PFSK-1 (cell line): ENCODE results near the gene WIZ.

Experiments
- POLR2AphosphoS5 ChIP-seq: IDR thresholded peaks from 2 replicates; pipeline ENCODE4 v1.6.1; 2012; ENCODE audit warnings: low read depth, mild to moderate bottlenecking, control low read depth, low read length, moderate library complexity
- SIN3A ChIP-seq: IDR thresholded peaks from 2 replicates; pipeline ENCODE4 v1.6.1; 2012; ENCODE audit warnings: mild to moderate bottlenecking, low read length, moderate library complexity, borderline replicate concordance; ENCODE audit not compliant: insufficient read depth
- TAF1 ChIP-seq: IDR thresholded peaks from 2 replicates; pipeline ENCODE4 v1.6.1; 2012; ENCODE audit warnings: low read length, control low read depth, borderline replicate concordance; ENCODE audit not compliant: insufficient read depth
- TF ChIP-seq, protein P1 (sequence below), 2 experiments: IDR thresholded peaks; 2 replicates each; pipeline versions ENCODE4 v1.6.1 to v1.8.0; 2011 to 2012; ENCODE audit warnings: low read depth in 2 of 2, low read length in 2 of 2, control low read depth in 1 of 2, inconsistent platforms in 1 of 2, mild to moderate bottlenecking in 1 of 2, moderate library complexity in 1 of 2; ENCODE audit not compliant: insufficient read depth in 1 of 2

DNA sequence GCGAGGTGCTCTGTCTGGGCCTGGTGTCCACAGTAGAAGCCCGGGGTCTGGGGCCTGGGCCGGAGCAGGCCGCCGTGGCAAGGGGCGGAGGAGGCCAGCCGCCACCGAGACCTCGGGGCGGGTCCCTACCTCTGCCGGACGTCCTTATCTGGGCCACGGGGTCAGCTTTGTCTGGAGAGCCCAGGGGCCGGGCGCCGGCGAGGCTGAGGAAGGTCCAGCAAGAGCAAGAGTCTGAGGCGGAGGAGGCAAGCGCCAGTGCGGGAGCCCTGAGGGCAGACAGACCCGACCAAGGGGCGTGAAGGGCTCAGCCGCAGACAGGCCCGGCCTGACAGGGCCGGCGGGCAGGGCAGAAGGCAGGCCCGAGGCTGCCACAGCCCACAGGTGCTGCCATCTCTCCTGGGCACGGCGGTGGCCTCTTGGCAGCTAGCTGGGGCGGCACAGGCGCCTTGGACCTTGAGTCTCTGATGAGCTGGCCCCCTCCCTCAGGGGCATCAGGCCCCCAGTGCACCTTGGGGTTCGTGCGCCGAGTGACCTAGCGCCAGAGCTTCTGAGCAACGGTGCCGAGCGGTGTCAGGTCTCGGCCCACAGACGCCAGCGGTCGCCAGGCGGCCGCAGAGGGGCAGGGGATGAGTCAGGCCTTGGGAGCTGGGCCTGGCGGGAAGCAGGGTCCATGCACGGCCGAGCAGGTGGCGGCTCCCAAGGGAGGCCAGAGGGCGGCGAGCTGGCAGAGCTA lies 51.1 kb downstream of the WIZ start:
- TF ChIP-seq TAF1 (no peak), POLR2AphosphoS5 (no peak), SIN3A (no peak)
- TF ChIP-seq, protein P1, sequence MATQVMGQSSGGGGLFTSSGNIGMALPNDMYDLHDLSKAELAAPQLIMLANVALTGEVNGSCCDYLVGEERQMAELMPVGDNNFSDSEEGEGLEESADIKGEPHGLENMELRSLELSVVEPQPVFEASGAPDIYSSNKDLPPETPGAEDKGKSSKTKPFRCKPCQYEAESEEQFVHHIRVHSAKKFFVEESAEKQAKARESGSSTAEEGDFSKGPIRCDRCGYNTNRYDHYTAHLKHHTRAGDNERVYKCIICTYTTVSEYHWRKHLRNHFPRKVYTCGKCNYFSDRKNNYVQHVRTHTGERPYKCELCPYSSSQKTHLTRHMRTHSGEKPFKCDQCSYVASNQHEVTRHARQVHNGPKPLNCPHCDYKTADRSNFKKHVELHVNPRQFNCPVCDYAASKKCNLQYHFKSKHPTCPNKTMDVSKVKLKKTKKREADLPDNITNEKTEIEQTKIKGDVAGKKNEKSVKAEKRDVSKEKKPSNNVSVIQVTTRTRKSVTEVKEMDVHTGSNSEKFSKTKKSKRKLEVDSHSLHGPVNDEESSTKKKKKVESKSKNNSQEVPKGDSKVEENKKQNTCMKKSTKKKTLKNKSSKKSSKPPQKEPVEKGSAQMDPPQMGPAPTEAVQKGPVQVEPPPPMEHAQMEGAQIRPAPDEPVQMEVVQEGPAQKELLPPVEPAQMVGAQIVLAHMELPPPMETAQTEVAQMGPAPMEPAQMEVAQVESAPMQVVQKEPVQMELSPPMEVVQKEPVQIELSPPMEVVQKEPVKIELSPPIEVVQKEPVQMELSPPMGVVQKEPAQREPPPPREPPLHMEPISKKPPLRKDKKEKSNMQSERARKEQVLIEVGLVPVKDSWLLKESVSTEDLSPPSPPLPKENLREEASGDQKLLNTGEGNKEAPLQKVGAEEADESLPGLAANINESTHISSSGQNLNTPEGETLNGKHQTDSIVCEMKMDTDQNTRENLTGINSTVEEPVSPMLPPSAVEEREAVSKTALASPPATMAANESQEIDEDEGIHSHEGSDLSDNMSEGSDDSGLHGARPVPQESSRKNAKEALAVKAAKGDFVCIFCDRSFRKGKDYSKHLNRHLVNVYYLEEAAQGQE (IDR thresholded peaks at IDR 0.05; ENCODE audit: insufficient read depth in 1 of 2, low read depth in 2 of 2, low read length in 2 of 2), result no peak
